SK-N-SH (cell line): ENCODE data around the gene PTGDR2. TPM values are rescaled to one million over a fixed set of nuclear protein-coding genes. Genes with fewer than 3 reads are reported as not detected.

Experiments
- CTCF ChIA-PET: fragments of 300-600, 350-600 bp; formaldehyde crosslinking; extraction: SDS; loops from one replicate; lab custom pipeline; 2021; lab: Yijun Ruan, JAX
- POLR2A ChIA-PET: fragments of 350-600 bp; sonication (Branson Sonifier 250); formaldehyde crosslinking; extraction: SDS; loops from one replicate; lab custom pipeline; 2020; ENCODE audit warnings: antibody characterized with exemption, inconsistent platforms; lab: Yijun Ruan, JAX
- DNase-seq: peaks from one replicate; pipeline ENCODE4 v3.0.0; 2012
- H2AFZ ChIP-seq: fragments of 200-600 bp; sonication (generic); 2 replicates; pipeline ENCODE4 v1.8.1; 2016; ENCODE audit warnings: antibody characterized with exemption, mild to moderate bottlenecking, low read depth
- H3F3A ChIP-seq: fragments of 200-600 bp; sonication (generic); replicated peaks from 2 replicates; pipeline ENCODE3; 2016; ENCODE audit warnings: antibody characterized with exemption, mild to moderate bottlenecking; ENCODE audit not compliant: insufficient read depth
- H3K27ac ChIP-seq, 2 experiments: fragments of 200-500 bp in 1 of 2; fragments of 200-600 bp in 1 of 2; sonication (Bioruptor generic) in 1 of 2; sonication (generic), shearing (Covaris generic) in 1 of 2; 2 replicates each; pipeline versions ENCODE4 v1.5.1 to v1.6.1; 2014 to 2016; ENCODE audit warnings: low read depth in 2 of 2, inconsistent platforms in 1 of 2, low read length in 1 of 2, mild to moderate bottlenecking in 1 of 2, mixed read lengths in 1 of 2
- H3K27me3 ChIP-seq: fragments of 200-600 bp; sonication (generic), shearing (Covaris generic); 2 replicates; pipeline ENCODE4 v1.6.1; 2016; ENCODE audit warnings: mixed run types; ENCODE audit not compliant: insufficient read depth
- H3K36me3 ChIP-seq, 2 experiments: fragments of 200-500 bp in 1 of 2; fragments of 200-600 bp in 1 of 2; sonication (Bioruptor generic) in 1 of 2; sonication (generic) in 1 of 2; replicated peaks in 1 of 2; 2 replicates each; pipeline versions ENCODE3 to v1.5.1; 2014 to 2016; ENCODE audit warnings: low read length in 1 of 2, mild to moderate bottlenecking in 1 of 2; ENCODE audit not compliant: insufficient read depth in 2 of 2, control insufficient read depth in 1 of 2
- H3K4me1 ChIP-seq, 2 experiments: fragments of 200-500 bp in 1 of 2; fragments of 200-600 bp in 1 of 2; sonication (Bioruptor generic) in 1 of 2; sonication (generic), shearing (Covaris generic) in 1 of 2; 2 replicates each; pipeline versions ENCODE4 v1.5.1 to v1.6.1; 2014 to 2016; ENCODE audit warnings: low read depth in 1 of 2, low read length in 1 of 2, mixed run types in 1 of 2; ENCODE audit not compliant: insufficient read depth in 2 of 2, control insufficient read depth in 1 of 2
- H3K4me2 ChIP-seq: fragments of 200-600 bp; sonication (generic), shearing (Covaris generic); 2 replicates; pipeline ENCODE4 v1.6.1; 2017; ENCODE audit warnings: mixed run types
- H3K4me3 ChIP-seq, 2 experiments: fragments of 200-500 bp in 1 of 2; fragments of 200-600 bp in 1 of 2; sonication (Bioruptor generic) in 1 of 2; sonication (generic), shearing (Covaris generic) in 1 of 2; 2 replicates each; pipeline versions ENCODE4 v1.5.1 to v1.8.1; 2014 to 2016; ENCODE audit warnings: low read depth in 2 of 2, inconsistent platforms in 1 of 2, low read length in 1 of 2, mild to moderate bottlenecking in 1 of 2, mixed read lengths in 1 of 2, moderate library complexity in 1 of 2
- H3K79me2 ChIP-seq: fragments of 200-600 bp; sonication (generic); 2 replicates; pipeline ENCODE4 v1.8.1; 2017; ENCODE audit warnings: mild to moderate bottlenecking; ENCODE audit not compliant: insufficient read depth
- H3K9ac ChIP-seq: fragments of 200-600 bp; sonication (generic); 2 replicates; pipeline ENCODE4 v1.6.1; 2017; ENCODE audit warnings: mixed run types
- H3K9me2 ChIP-seq: fragments of 200-600 bp; sonication (generic); 2 replicates; pipeline ENCODE4 v1.6.1; 2017; ENCODE audit warnings: mixed run types
- H3K9me3 ChIP-seq: fragments of 200-600 bp; sonication (generic); 2 replicates; pipeline ENCODE4 v1.6.1; 2017; ENCODE audit warnings: mixed run types, mild to moderate bottlenecking, moderate library complexity
- H4K20me1 ChIP-seq: fragments of 200-600 bp; sonication (generic); 2 replicates; pipeline ENCODE4 v1.6.1; 2017; ENCODE audit warnings: mild to moderate bottlenecking, mixed run types; ENCODE audit not compliant: insufficient read depth
- CTCF ChIP-seq: fragments of 200-600 bp; sonication (generic); IDR thresholded peaks from 2 replicates; pipeline ENCODE4 v1.6.1; 2017; ENCODE audit warnings: antibody characterized with exemption, mild to moderate bottlenecking, moderate library complexity
- FOSL2 ChIP-seq: IDR thresholded peaks from 2 replicates; pipeline ENCODE4 v1.4.0; 2012; ENCODE audit warnings: low read depth, mild to moderate bottlenecking, moderate library complexity, borderline replicate concordance
- GATA2 ChIP-seq: sonication (generic); formaldehyde crosslinking; IDR thresholded peaks from 2 replicates; pipeline ENCODE4 v1.5.0; 2020; ENCODE audit warnings: mild to moderate bottlenecking, missing genetic modification reagents
- JUND ChIP-seq: IDR thresholded peaks from 2 replicates; pipeline ENCODE4 v1.4.0; 2012
- MEF2A ChIP-seq: IDR thresholded peaks from 2 replicates; pipeline ENCODE4 v1.4.0; 2012; ENCODE audit warnings: low read depth, borderline replicate concordance
- NRF1 ChIP-seq: IDR thresholded peaks from 2 replicates; pipeline ENCODE4 v1.6.1; 2012; ENCODE audit warnings: low read depth, mild to moderate bottlenecking, low read length
- PBX3 ChIP-seq: IDR thresholded peaks from 2 replicates; pipeline ENCODE4; 2012
- RAD21 ChIP-seq: IDR thresholded peaks from 2 replicates; pipeline ENCODE4 v1.6.1; 2012; ENCODE audit warnings: mild to moderate bottlenecking, low read length
- RFX5 ChIP-seq: IDR thresholded peaks from 2 replicates; pipeline ENCODE4 v1.6.1; 2012; ENCODE audit warnings: mild to moderate bottlenecking, improper control_type of control experiment, low read length
- RXRA ChIP-seq: IDR thresholded peaks from 2 replicates; pipeline ENCODE4 v1.4.0; 2012; ENCODE audit warnings: low read depth, mild to moderate bottlenecking, borderline replicate concordance
- SMC3 ChIP-seq: IDR thresholded peaks from 2 replicates; pipeline ENCODE4 v1.6.1; 2012; ENCODE audit warnings: low read depth, low read length, improper control_type of control experiment
- TAF1 ChIP-seq: IDR thresholded peaks from 2 replicates; pipeline ENCODE4 v1.6.1; 2012; ENCODE audit warnings: low read depth, mild to moderate bottlenecking, low read length, moderate library complexity, borderline replicate concordance
- TEAD4 ChIP-seq: IDR thresholded peaks from 2 replicates; pipeline ENCODE4 v1.4.0; 2012; ENCODE audit warnings: mild to moderate bottlenecking, borderline replicate concordance; ENCODE audit not compliant: insufficient read depth
- USF1 ChIP-seq: IDR thresholded peaks from 2 replicates; pipeline ENCODE4 v1.4.0; 2012; ENCODE audit warnings: low read depth, borderline replicate concordance
- YY1 ChIP-seq: IDR thresholded peaks from 2 replicates; pipeline ENCODE4 v1.4.0; 2012; ENCODE audit warnings: low read depth, mild to moderate bottlenecking
- WGBS: methylation state at CpG from one replicate; pipeline ENCODE4 v1.1.6; 2017; ENCODE audit warnings: low lambda C conversion rate; 5-methylcytosine and 5-hydroxymethylcytosine counted together
- polyA plus RNA-seq, 3 experiments: library from polyadenylated mRNA; depleted of rRNA; stranded (reverse); fragments of >200 nt; gene quantifications; 2 replicates each; pipeline ENCODE4 v1.2.3, GENCODE V29; 2012
- TF ChIP-seq, protein P1 (sequence below): IDR thresholded peaks from 2 replicates; pipeline ENCODE4 v1.4.0; 2012; ENCODE audit warnings: low read depth
- TF ChIP-seq, protein P2 (sequence below): fragments of 150-350 bp; IDR thresholded peaks from 2 replicates; pipeline ENCODE4 v1.6.1; 2016; ENCODE audit warnings: mild to moderate bottlenecking, low read depth, low read length

Gene PTGDR2
- polyA plus RNA-seq, 1 of the 3 experiments (the other 2 are of a cell fraction): 0.02 TPM

- DNase-seq: no peak
- H3K36me3 ChIP-seq: peaks cover 0 to 13% of the 10 kb centered on the region in 2 experiments
- TF ChIP-seq FOSL2: no peak
- TF ChIP-seq RFX5: no peak
- TF ChIP-seq NRF1: no peak
- no peak for TF ChIP-seq MEF2A
- TF ChIP-seq TEAD4: no peak
- TF ChIP-seq TAF1: no peak
- TF ChIP-seq CTCF: no peak
- TF ChIP-seq, protein P1, sequence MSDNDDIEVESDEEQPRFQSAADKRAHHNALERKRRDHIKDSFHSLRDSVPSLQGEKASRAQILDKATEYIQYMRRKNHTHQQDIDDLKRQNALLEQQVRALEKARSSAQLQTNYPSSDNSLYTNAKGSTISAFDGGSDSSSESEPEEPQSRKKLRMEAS: no peak
- TF ChIP-seq, all 33 proteins: peak for 0
- no peaks in the 10 kb centered on the region for H3K27me3 ChIP-seq
- H3K9me3 ChIP-seq: no peaks in the 10 kb centered on the region
- H3K4me1 ChIP-seq: peaks cover 0 to 34% of the 10 kb centered on the region in 2 experiments; a peak in 3 of 4 replicates
- H3K9ac ChIP-seq: peak overlapping the region; percentile 84; the same call in 1 of the 2 replicates
- peak overlapping the region; percentile 89 for H3K4me2 ChIP-seq
- no peaks in the 10 kb centered on the region for H3K9me2 ChIP-seq
- CTCF ChIA-PET: interaction anchor here (1.1 to 23.7 kb wide), 4 partner anchors 13 to 52 kb away, joined by 3 to 550 read pairs (median 11); partner anchors contain the start of gene PRPF19
- no peaks in the 10 kb centered on the region for H3F3A ChIP-seq
- H3K4me3 ChIP-seq: peak overlapping the region; percentile 85 to 98
- no peaks in the 10 kb centered on the region; the same call in 1 of the 2 replicates for H4K20me1 ChIP-seq
- H3K79me2 ChIP-seq: peaks cover 44% of the 10 kb centered on the region
- H2AFZ ChIP-seq: no peak overlapping the region
- WGBS: 56% methylated on average over 10 of the region's 10 CpGs
- no peak overlapping the region for H3K27ac ChIP-seq
- POLR2A ChIA-PET: no interaction called here
These were observed 11.5 kb downstream of the PTGDR2 start for GRCh38 chr11:60844045-60844869.

DNA sequence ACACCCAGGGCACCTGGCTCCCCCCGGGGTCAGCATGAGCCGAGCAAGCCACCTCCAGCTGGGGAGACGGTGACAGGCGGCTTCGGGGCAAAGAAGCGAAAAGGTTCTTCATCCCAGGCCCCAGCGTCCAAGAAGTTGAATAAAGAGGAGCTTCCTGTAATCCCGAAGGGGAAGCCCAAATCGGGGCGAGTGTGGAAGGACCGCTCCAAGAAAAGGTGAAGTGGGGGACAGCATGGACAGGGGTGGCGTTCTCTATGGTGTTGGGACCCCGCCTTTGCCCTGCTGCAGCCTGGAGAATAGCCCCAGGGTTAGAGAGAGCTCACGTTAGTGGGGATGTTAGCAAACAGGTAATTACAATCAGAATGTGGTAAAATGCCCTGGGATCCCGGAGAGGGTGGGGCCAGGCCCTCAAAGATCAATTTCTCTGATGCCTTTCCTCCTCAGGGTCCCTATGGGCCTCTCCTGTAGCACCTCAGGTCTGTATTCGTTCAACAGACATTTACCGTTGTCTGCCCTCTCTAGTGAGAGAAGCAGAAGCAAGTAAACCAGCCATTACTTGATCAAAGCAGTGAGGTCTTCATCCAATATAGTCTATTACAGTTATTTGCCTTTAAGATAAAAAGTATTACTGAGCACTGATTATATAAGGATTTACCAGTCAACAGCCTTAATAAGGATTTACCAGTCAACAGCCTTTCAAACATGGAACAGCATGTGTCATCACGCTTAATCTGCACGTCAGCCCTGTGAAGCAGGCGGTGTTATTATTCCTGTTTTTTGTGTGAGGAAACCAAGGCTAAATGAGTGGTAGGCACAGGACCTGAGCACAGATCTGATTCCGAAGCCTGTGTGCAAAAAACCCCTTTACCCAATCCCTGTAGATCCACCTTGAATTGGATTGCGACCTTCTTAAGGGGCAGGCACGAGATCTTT is 12.8 kb downstream of the PTGDR2 start:
- Histone ChIP-seq H3K9me2 (no peaks in the 10 kb centered on the region), H3K36me3 (peaks cover 0 to 4% of the 10 kb centered on the region in 2 experiments), H3K4me3 (peak overlapping the region; percentile 85 to 98), H3K9ac (peak overlapping the region; percentile 84), H3K27me3 (no peaks in the 10 kb centered on the region), H2AFZ (peak overlapping the region; percentile 94), H3K4me1 (peaks cover 0 to 34% of the 10 kb centered on the region in 2 experiments; a peak in 3 of 4 replicates), H4K20me1 (no peaks in the 10 kb centered on the region; the same call in 1 of the 2 replicates), H3K79me2 (peaks cover 44% of the 10 kb centered on the region), H3F3A (no peaks in the 10 kb centered on the region), H3K9me3 (no peaks in the 10 kb centered on the region), H3K27ac (no peak overlapping the region; a peak in 1 of 4 replicates), H3K4me2 (peak overlapping the region; percentile 89)
- 6% methylated on average over 20 of the region's 23 CpGs for WGBS
- TF ChIP-seq, protein P2, sequence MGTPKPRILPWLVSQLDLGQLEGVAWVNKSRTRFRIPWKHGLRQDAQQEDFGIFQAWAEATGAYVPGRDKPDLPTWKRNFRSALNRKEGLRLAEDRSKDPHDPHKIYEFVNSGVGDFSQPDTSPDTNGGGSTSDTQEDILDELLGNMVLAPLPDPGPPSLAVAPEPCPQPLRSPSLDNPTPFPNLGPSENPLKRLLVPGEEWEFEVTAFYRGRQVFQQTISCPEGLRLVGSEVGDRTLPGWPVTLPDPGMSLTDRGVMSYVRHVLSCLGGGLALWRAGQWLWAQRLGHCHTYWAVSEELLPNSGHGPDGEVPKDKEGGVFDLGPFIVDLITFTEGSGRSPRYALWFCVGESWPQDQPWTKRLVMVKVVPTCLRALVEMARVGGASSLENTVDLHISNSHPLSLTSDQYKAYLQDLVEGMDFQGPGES: no peak
- no peak for TF ChIP-seq GATA2 (CRISPR knock-in tag)
- TF ChIP-seq, protein P1: no peak
- TF ChIP-seq RFX5: no peak
- no peak for TF ChIP-seq YY1
- TF ChIP-seq JUND: no peak
- no peak for TF ChIP-seq RXRA
- TF ChIP-seq SMC3: no peak
- TF ChIP-seq PBX3: no peak
- no peak for TF ChIP-seq RAD21
- TF ChIP-seq MEF2A: no peak
- no peak for TF ChIP-seq USF1
- POLR2A ChIA-PET: interaction anchor here (0.8 kb wide), 1 partner anchor 10 kb away, joined by 3 read pairs; no protein-coding TSS in a partner anchor
- CTCF ChIA-PET: interaction anchor here (1.1 to 23.7 kb wide), 4 partner anchors 12 to 53 kb away, joined by 4 to 550 read pairs (median 14); partner anchors contain the start of gene PRPF19
- DNase-seq: no peak
